Measurements from ENCODE around the gene GCSAM. TPM values are rescaled to one million over a fixed set of nuclear protein-coding genes. Genes with fewer than 3 reads are reported as not detected.
A peak's percentile ranks its signal among the peaks of the same experiment; 100 is the strongest.

Gene GCSAM
- total and polyA plus RNA-seq, 2 donors (not counting 3 experiments of a cell fraction or from before 2014, with no cell fraction given) = not detected

DNA sequence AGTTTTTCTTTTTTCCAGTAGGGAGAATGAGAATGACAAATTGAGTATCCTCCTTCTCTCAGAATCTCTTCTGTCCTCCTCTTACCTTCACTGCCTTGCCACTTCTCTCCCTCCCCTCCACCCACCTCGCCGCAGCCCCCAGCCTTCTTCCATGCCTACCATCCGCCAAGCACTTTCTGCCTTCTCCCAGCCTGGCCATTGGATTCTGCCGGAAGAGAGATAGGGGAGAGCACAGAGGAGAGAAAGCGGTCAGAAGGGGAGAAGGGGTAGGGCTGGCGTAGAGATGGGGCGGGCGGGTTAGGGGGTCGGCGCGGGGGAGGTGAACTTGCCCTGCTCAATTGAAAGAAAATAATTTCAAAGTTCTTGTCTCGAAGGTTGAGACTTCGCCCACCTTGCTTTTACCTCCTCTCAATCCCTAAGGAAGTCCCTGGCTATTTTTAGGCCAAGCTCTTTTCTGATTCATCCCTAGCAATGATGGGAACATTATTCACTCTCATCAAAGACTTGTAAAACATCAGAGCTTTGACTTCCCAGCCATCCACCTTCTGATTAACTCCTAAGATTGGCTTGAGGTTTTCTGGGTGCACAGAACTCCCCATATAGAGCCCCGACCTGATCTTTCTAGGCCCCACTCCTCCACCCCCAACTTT lies 46.0 kb downstream of the GCSAM start:
- H3K27me3 ChIP-seq (ENCODE audit: control insufficient read depth in 2 of 2, insufficient read depth in 2 of 2, low read length in 2 of 2) = no peaks in the 10 kb centered on the region
- H3K4me2 ChIP-seq (ENCODE audit: insufficient read depth, low read length) = peak overlapping the region; percentile 74
- no peaks in the 10 kb centered on the region for H3K9me1 ChIP-seq (replicated peaks; ENCODE audit: control insufficient read depth, extremely low read depth, insufficient read depth, low read length)
- H3K9me3 ChIP-seq (replicated peaks; ENCODE audit: control insufficient read depth, insufficient read depth, low read length) = no peaks in the 10 kb centered on the region
- TF ChIP-seq FOS (IDR thresholded peaks at IDR 0.05; ENCODE audit: borderline replicate concordance, insufficient read depth, low read length) (peak; percentile 24), GATA2 (IDR thresholded peaks at IDR 0.05; ENCODE audit: insufficient read depth, insufficient read length, low read depth, low read length) (no peak), POLR2A (IDR thresholded peaks at IDR 0.05; ENCODE audit: low read depth, low read length) (no peak)
- TF ChIP-seq, protein P1, sequence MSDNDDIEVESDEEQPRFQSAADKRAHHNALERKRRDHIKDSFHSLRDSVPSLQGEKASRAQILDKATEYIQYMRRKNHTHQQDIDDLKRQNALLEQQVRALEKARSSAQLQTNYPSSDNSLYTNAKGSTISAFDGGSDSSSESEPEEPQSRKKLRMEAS (IDR thresholded peaks at IDR 0.05; ENCODE audit: insufficient read depth, insufficient read length) = no peak
- intact Hi-C loops (cut with micrococcal nuclease) = loop anchor here (1.0 kb wide), 1 partner anchor 10 kb away; no protein-coding TSS in a partner anchor
- H3K79me2 ChIP-seq (ENCODE audit: control insufficient read depth, insufficient read depth, low read length) = no peaks in the 10 kb centered on the region
- no TSS peak for BruUV-seq (replicated peaks)
- H4K20me1 ChIP-seq (replicated peaks; ENCODE audit: control insufficient read depth, extremely low read depth, insufficient read depth, low read length) = no peaks in the 10 kb centered on the region
- H3K36me3 ChIP-seq (ENCODE audit: control insufficient read depth in 2 of 2, extremely low read depth in 1 of 2, insufficient read depth in 2 of 2, low read length in 2 of 2) = no peaks in the 10 kb centered on the region
- ChIA-PET CTCF (interaction anchor here (1.8 to 1.9 kb wide), 2 partner anchors 10 to 25 kb away, joined by 7 to 13 read pairs; no protein-coding TSS in a partner anchor), POLR2A (no interaction called here)
- dilution Hi-C loops (cut with MboI; ENCODE audit: extremely low pct_ligation_motif_present, low sequenced_read_pairs) = no loop called here
- FAIRE-seq (peak; percentile 76), DNase-seq (ENCODE audit: low read depth, low spot score) (no peak)
- H3K4me1 ChIP-seq (ENCODE audit: control insufficient read depth, extremely low read depth, insufficient read depth, low read length) = peaks cover 16% of the 10 kb centered on the region
- no peak overlapping the region for H3K27ac ChIP-seq (ENCODE audit: insufficient read depth, low read depth, low read length)
- H3K4me3 ChIP-seq (replicated peaks in 1 of 3; ENCODE audit: insufficient read depth in 1 of 3, low read depth in 1 of 3, low read length in 3 of 3) = peak overlapping the region; percentile 1 to 70 (median 46)
- H2AFZ ChIP-seq (ENCODE audit: low read depth, low read length) = peak overlapping the region; percentile 42
- H3K9ac ChIP-seq (replicated peaks; ENCODE audit: extremely low read depth, insufficient read depth, low read length) = peak overlapping the region; percentile 43

DNA sequence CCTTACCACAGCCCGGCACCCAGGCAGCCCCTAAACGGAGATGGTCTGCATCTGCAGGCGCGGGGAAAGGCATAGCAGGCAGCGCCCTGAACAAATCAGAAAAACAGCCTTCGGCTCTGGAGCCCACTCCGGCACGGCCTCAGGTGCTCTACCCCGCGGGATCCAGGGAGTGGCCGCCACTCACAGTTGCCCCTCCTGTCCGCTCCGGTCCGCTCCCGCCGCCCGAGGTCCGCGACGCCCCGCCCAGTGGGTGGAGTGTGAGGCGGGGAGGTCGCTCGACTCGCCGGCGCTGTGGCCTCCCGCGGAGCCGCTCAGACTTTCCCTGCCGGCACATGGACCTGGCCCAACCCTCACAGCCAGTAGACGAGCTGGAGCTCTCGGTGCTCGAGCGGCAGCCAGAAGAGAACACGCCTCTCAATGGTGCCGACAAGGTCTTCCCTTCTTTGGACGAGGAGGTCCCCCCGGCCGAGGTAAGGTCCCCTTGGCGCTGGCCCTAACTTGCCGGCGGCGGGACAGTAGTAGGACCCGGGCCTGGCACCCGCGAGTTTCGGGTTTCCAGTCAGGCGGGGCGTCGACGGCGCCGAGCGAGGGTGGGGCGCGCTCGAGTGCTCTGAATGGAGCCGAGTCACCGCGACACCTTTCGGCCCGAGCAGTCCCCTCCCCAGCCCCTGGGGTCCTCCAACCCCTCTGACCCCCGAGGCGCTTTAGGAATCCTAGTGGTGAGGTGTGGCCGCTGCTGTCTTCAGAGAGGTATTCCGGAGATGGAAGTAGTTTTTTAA lies 46.8 kb downstream of the GCSAM start, which contains the start of gene C3orf52:
TSS of gene C3orf52 (plus strand) at position 314 of the 779 bp plus-strand sequence. CDS start at position 333, 19 bp downstream.
- Histone ChIP-seq H3K9me3 (replicated peaks; ENCODE audit: control insufficient read depth, insufficient read depth, low read length) (no peaks in the 10 kb centered on the region), H3K9me1 (replicated peaks; ENCODE audit: control insufficient read depth, extremely low read depth, insufficient read depth, low read length) (no peaks in the 10 kb centered on the region), H4K20me1 (replicated peaks; ENCODE audit: control insufficient read depth, extremely low read depth, insufficient read depth, low read length) (no peaks in the 10 kb centered on the region), H3K27ac (ENCODE audit: insufficient read depth, low read depth, low read length) (peak within 1 kb of the TSS; percentile 1), H2AFZ (ENCODE audit: low read depth, low read length) (peak within 1 kb of the TSS; percentile 42), H3K4me2 (ENCODE audit: insufficient read depth, low read length) (peak within 1 kb of the TSS; percentile 74), H3K4me1 (ENCODE audit: control insufficient read depth, extremely low read depth, insufficient read depth, low read length) (peaks cover 16% of the 10 kb centered on the region), H3K4me3 (replicated peaks in 1 of 3; ENCODE audit: insufficient read depth in 1 of 3, low read depth in 1 of 3, low read length in 3 of 3) (peak within 1 kb of the TSS; percentile 1 to 70 (median 46)), H3K27me3 (ENCODE audit: control insufficient read depth in 2 of 2, insufficient read depth in 2 of 2, low read length in 2 of 2) (no peaks in the 10 kb centered on the region), H3K79me2 (ENCODE audit: control insufficient read depth, insufficient read depth, low read length) (no peaks in the 10 kb centered on the region), H3K9ac (replicated peaks; ENCODE audit: extremely low read depth, insufficient read depth, low read length) (peak within 1 kb of the TSS; percentile 43), H3K36me3 (ENCODE audit: control insufficient read depth in 2 of 2, extremely low read depth in 1 of 2, insufficient read depth in 2 of 2, low read length in 2 of 2) (no peaks in the 10 kb centered on the region)
- ChIA-PET CTCF (interaction anchor here (1.8 to 1.9 kb wide), 2 partner anchors 11 to 25 kb away, joined by 7 to 13 read pairs; no protein-coding TSS in a partner anchor), POLR2A (no interaction called here)
- dilution Hi-C loops (cut with MboI; ENCODE audit: extremely low pct_ligation_motif_present, low sequenced_read_pairs) = no loop called here
- DNase-seq (ENCODE audit: low read depth, low spot score) (peak; percentile 83), FAIRE-seq (peak; percentile 85)
- TF ChIP-seq MYC (IDR thresholded peaks at IDR 0.05; ENCODE audit: low read depth, low read length) (no peak), EZH2 (IDR thresholded peaks at IDR 0.05; ENCODE audit: borderline replicate concordance, low read depth, low read length, severe bottlenecking) (no peak), POLR2A (IDR thresholded peaks at IDR 0.05; ENCODE audit: low read depth, low read length) (peak; percentile 53), POLR2AphosphoS5 (IDR thresholded peaks at IDR 0.05; ENCODE audit: insufficient read depth, low read depth, low read length) (peak; percentile 61)
- TF ChIP-seq, protein P1 (IDR thresholded peaks at IDR 0.05; ENCODE audit: insufficient read depth, insufficient read length) = peak; percentile 52
- intact Hi-C loops (cut with micrococcal nuclease) = no loop called here
- TSS peak; percentile 66 for BruUV-seq (replicated peaks)

Measured in endothelial cell of umbilical vein (primary cell).